Mucosa of rectum (tissue), 2 donors: ENCODE data around the gene HADHA.

Experiments used
- H3K27ac ChIP-seq, 2 donors: one replicate each; pipeline ENCODE4 v1.7.0; 2013; ENCODE audit warnings: inconsistent platforms in 2 of 2, low read depth in 2 of 2, low read length in 2 of 2
- H3K27me3 ChIP-seq, 2 donors: one replicate each; pipeline ENCODE4 v1.7.0; 2013; ENCODE audit warnings: low read length in 2 of 2; ENCODE audit not compliant: control insufficient read depth in 2 of 2, insufficient read depth in 2 of 2
- H3K36me3 ChIP-seq, 2 donors: one replicate each; pipeline ENCODE4 v1.7.0; 2013; ENCODE audit warnings: low read length in 2 of 2; ENCODE audit not compliant: control insufficient read depth in 2 of 2, insufficient read depth in 2 of 2
- H3K4me1 ChIP-seq, 2 donors: one replicate each; pipeline ENCODE4 v1.7.0; 2013; ENCODE audit warnings: low read length in 2 of 2, mild to moderate bottlenecking in 1 of 2; ENCODE audit not compliant: control insufficient read depth in 2 of 2, insufficient read depth in 2 of 2
- H3K4me3 ChIP-seq, 2 donors: one replicate each; pipeline ENCODE4 v1.7.0; 2013; ENCODE audit warnings: low read length in 2 of 2
- H3K9ac ChIP-seq, 2 donors: one replicate each; pipeline ENCODE4 v1.7.0; 2013; ENCODE audit warnings: low read length in 2 of 2, low read depth in 1 of 2, mild to moderate bottlenecking in 1 of 2
- H3K9me3 ChIP-seq, 2 donors: one replicate each; pipeline ENCODE4 v1.7.0; 2013; ENCODE audit warnings: low read length in 2 of 2; ENCODE audit not compliant: control insufficient read depth in 2 of 2
- donor health status: healthy.
- donor health status: Normal muscosa, but diverticular disease.

The HADHA gene

DNA sequence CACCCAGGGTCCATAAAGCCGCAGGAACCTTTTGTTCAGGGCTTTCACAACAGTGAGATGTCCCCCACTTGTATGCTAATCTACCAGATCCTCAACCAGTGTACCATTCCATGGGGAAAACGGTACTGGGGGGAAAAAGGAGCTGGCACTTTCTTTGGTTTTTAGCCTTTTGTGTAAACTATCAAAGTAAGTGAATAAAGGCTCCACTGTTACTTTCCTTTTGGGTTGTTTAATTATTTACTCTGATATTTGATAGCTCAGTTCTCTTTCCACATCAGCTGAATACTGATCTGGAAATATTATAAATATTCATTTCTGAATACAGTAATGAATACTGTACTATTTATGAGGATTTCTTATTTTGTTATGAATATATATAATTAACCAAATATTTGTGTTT, 20.3 kb downstream of the HADHA start:
- H3K36me3 ChIP-seq: peaks cover 50 to 73% of the 10 kb centered on the region in 2 donors
- H3K4me3 ChIP-seq: no peak overlapping the region
- H3K9me3 ChIP-seq: no peaks in the 10 kb centered on the region

DNA sequence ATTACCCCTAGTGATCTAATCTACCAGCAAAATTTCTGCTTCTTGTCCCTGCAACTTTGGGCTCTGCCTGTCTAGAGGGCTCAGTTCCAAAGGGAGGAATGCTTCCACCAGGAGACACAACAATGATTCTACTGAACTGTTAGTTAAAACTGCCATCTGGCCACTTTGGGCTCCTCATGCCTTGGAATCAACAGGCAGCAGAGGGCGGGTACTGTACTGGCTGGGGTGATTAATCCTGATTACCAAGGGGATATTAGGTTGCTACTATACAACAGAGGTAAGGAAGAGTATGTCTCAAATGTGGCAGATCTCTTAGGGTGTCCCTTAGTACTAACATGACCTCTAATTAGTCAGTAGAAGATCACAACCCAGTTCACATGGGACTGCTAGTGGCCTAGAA, 21.4 kb downstream of the HADHA start:
- Histone ChIP-seq H3K36me3 (peaks cover 41 to 64% of the 10 kb centered on the region in 2 donors), H3K9me3 (no peaks in the 10 kb centered on the region), H3K9ac (no peak overlapping the region), H3K27me3 (no peaks in the 10 kb centered on the region), H3K4me3 (no peak overlapping the region), H3K27ac (no peak overlapping the region), H3K4me1 (no peaks in the 10 kb centered on the region)

More for the DNA sequence above, 20.3 kb downstream of the HADHA start:
- Histone ChIP-seq H3K27me3 (no peaks in the 10 kb centered on the region), H3K9ac (no peak overlapping the region), H3K4me1 (no peaks in the 10 kb centered on the region), H3K27ac (no peak overlapping the region)

GRCh38 chr2:26217720-26218119, 26.7 kb downstream of the HADHA start:
- Histone ChIP-seq H3K27ac (no peak overlapping the region), H3K36me3 (peaks cover 58 to 61% of the 10 kb centered on the region in 2 donors)

DNA sequence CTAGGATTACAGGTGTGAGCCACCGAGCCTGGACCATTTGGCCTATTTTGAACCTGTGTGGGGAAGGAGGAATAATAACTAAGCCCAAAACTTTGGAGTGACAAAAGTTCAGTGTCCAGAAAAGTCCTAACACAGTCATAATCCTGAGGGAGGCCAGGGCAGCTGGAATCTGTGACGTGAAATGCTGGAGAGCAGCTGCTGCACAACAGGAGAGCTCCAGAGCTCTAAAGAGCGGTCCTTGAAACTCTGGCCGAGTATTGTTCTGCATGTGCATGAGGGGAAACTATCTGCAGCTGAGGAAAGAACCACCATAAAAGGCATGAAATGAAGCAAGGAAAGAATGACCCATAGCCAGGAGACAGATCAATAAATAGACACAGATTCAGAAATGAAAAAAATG, 27.8 kb downstream of the HADHA start:
- H3K36me3 ChIP-seq: peaks cover 58 to 67% of the 10 kb centered on the region in 2 donors
- no peaks in the 10 kb centered on the region for H3K9me3 ChIP-seq
- no peaks in the 10 kb centered on the region for H3K27me3 ChIP-seq
- H3K4me3 ChIP-seq: no peak overlapping the region
- H3K27ac ChIP-seq: no peak overlapping the region
- H3K9ac ChIP-seq: no peak overlapping the region
- peaks cover 0 to 5% of the 10 kb centered on the region in 2 donors for H3K4me1 ChIP-seq

More at GRCh38 chr2:26217720-26218119, 26.7 kb downstream of the HADHA start:
- H3K27me3 ChIP-seq: no peaks in the 10 kb centered on the region
- no peaks in the 10 kb centered on the region for H3K9me3 ChIP-seq
- H3K4me1 ChIP-seq: peaks cover 0 to 5% of the 10 kb centered on the region in 2 donors
- no peak overlapping the region for H3K9ac ChIP-seq
- no peak overlapping the region for H3K4me3 ChIP-seq

GRCh38 chr2:26215833-26216232, 28.6 kb downstream of the HADHA start:
- Histone ChIP-seq H3K9ac (no peak overlapping the region), H3K4me3 (no peak overlapping the region), H3K36me3 (peaks cover 52 to 68% of the 10 kb centered on the region in 2 donors), H3K27me3 (no peaks in the 10 kb centered on the region), H3K27ac (no peak overlapping the region), H3K9me3 (no peaks in the 10 kb centered on the region), H3K4me1 (peaks cover 0 to 5% of the 10 kb centered on the region in 2 donors)

GRCh38 chr2:26214759-26215158, 29.7 kb downstream of the HADHA start:
- H3K9ac ChIP-seq: no peak overlapping the region
- H3K27ac ChIP-seq: no peak overlapping the region
- no peak overlapping the region for H3K4me3 ChIP-seq
- H3K27me3 ChIP-seq: no peaks in the 10 kb centered on the region
- peaks cover 46 to 64% of the 10 kb centered on the region in 2 donors for H3K36me3 ChIP-seq
- H3K9me3 ChIP-seq: no peaks in the 10 kb centered on the region
- H3K4me1 ChIP-seq: peaks cover 0 to 5% of the 10 kb centered on the region in 2 donors

DNA sequence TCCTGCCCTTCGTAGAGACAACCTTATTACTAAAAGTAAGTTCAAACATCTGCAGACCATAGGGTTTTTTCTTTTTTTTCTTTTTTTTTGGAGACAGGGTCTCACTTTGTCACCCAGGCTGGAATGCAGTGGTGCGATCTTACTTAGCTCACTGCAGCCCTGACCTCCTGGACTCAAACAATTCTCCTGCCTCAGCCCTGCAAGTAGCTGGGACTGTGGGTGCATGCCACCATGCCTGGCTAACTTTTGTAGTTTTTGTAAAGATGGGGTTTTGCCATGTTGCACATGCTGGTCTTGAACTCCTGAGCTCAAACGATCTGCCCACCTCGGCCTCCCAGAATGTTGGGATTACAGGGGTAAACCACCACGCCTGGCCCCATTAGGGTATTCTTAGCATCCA, 32.4 kb downstream of the HADHA start:
- no peaks in the 10 kb centered on the region for H3K27me3 ChIP-seq
- H3K36me3 ChIP-seq: peaks cover 65 to 74% of the 10 kb centered on the region in 2 donors
- H3K4me1 ChIP-seq: peaks cover 0 to 5% of the 10 kb centered on the region in 2 donors
- no peak overlapping the region for H3K9ac ChIP-seq
- H3K9me3 ChIP-seq: no peaks in the 10 kb centered on the region
- no peak overlapping the region for H3K27ac ChIP-seq
- H3K4me3 ChIP-seq: no peak overlapping the region

DNA sequence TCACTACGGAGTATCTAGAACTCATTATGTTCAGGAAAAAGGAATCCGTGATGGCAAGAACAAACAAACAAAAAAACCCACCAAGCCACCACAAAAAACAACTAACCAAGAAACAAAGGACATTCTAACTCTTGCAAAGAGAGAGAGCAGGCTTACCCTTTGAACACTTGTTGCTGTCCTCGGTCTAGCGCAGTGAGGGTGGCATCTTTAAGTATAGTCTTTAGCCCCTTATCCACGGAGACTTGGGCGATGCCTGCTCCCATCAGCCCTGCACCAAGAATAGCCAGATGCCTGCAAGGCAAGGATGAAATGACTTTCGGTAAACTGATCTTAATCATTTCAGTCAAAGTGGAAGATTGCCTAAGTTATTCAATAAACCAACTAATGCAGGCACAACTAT, 40.5 kb downstream of the HADHA start:
- Histone ChIP-seq H3K27ac (no peak overlapping the region), H3K4me1 (no peaks in the 10 kb centered on the region), H3K9me3 (no peaks in the 10 kb centered on the region), H3K36me3 (peaks cover 63 to 68% of the 10 kb centered on the region in 2 donors), H3K27me3 (no peaks in the 10 kb centered on the region), H3K9ac (no peak overlapping the region), H3K4me3 (no peak overlapping the region)

DNA sequence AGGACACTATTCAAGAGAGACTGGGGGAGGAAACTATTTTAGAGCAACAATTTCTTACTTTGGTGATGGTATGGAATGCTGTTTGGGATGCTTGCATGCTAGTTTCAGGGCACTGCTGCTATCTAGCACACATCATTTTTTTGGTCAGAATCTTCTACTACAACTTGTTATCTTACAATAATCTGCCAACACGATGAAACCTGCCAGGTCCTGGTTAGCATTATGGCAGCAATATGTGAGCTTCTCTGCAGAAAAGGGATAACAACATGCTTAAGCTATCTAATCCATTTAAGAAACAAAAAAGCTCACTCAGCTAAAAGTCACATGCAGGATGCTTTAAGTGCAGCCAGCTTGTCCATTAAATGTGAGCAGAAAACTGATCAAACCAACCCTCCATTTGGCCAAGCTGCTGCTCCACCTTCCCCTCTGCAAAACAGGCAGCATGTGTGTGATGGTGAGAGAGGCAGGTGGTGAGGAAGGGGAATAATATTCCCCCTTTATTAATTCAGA, 41.4 kb downstream of the HADHA start:
- Histone ChIP-seq H3K4me3 (no peak overlapping the region), H3K36me3 (peaks cover 61 to 67% of the 10 kb centered on the region in 2 donors), H3K27ac (no peak overlapping the region), H3K4me1 (no peaks in the 10 kb centered on the region), H3K9me3 (no peaks in the 10 kb centered on the region), H3K27me3 (no peaks in the 10 kb centered on the region), H3K9ac (no peak overlapping the region)

DNA sequence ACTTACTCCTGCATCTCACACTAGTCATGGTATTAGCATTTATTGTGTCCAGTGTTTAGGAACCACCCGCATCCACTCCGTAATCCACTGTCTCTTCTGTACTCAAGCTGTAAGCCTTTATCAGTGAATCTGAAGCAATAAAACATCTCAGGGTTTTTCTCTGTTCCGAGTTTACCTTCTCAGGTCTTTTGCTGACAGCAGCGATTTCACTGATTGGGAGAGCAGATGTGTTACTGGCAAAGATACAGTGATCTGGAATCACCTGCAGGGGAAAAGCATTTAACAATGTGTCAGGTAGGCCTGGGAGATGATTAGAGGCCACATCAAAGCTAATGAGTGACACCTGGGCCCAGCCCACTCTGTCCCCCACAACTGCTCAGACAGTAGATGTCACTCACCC, 46.9 kb downstream of the HADHA start:
- no peaks in the 10 kb centered on the region for H3K4me1 ChIP-seq
- no peak overlapping the region for H3K4me3 ChIP-seq
- H3K9me3 ChIP-seq: no peaks in the 10 kb centered on the region
- no peaks in the 10 kb centered on the region for H3K27me3 ChIP-seq
- H3K9ac ChIP-seq: no peak overlapping the region
- no peak overlapping the region for H3K27ac ChIP-seq
- H3K36me3 ChIP-seq: peaks cover 81 to 88% of the 10 kb centered on the region in 2 donors
